Measurements from ENCODE around the gene WIPF1.

The WIPF1 gene

GRCh38 chr2:174629506-174629905 lies 31.9 kb upstream of the WIPF1 start:
- no peak overlapping the region for H3K4me3 ChIP-seq (ENCODE audit: low read depth, low read length)
- no peak for DNase-seq (ENCODE audit: low read depth)
- no peak for TF ChIP-seq CTCF (conservative IDR thresholded peaks at IDR 0.05; ENCODE audit: low read depth, low read length)

GRCh38 chr2:174628528-174629169 lies 31.0 kb upstream of the WIPF1 start:
- no peak for DNase-seq (ENCODE audit: low read depth)
- no peak overlapping the region for H3K4me3 ChIP-seq (ENCODE audit: low read depth, low read length)
- TF ChIP-seq CTCF (conservative IDR thresholded peaks at IDR 0.05; ENCODE audit: low read depth, low read length): no peak

- TF ChIP-seq CTCF (conservative IDR thresholded peaks at IDR 0.05; ENCODE audit: low read depth, low read length): no peak
- no peak for DNase-seq (ENCODE audit: low read depth)
- no peak overlapping the region for H3K4me3 ChIP-seq (ENCODE audit: low read depth, low read length)
Observed at GRCh38 chr2:174627216-174627615, 29.6 kb upstream of the WIPF1 start.

- no peak overlapping the region for H3K4me3 ChIP-seq (ENCODE audit: low read depth, low read length)
- no peak for TF ChIP-seq CTCF (conservative IDR thresholded peaks at IDR 0.05; ENCODE audit: low read depth, low read length)
- no peak for DNase-seq (ENCODE audit: low read depth)
Observed at GRCh38 chr2:174624895-174625430, 27.4 kb upstream of the WIPF1 start.

- no peak for DNase-seq (ENCODE audit: low read depth)
- no peak for TF ChIP-seq CTCF (conservative IDR thresholded peaks at IDR 0.05; ENCODE audit: low read depth, low read length)
Observed at GRCh38 chr2:174623690-174624089, 26.1 kb upstream of the WIPF1 start.

GRCh38 chr2:174623106-174623637 lies 25.6 kb upstream of the WIPF1 start:
- DNase-seq (ENCODE audit: low read depth): no peak
- TF ChIP-seq CTCF (conservative IDR thresholded peaks at IDR 0.05; ENCODE audit: low read depth, low read length): no peak
- H3K4me3 ChIP-seq (ENCODE audit: low read depth, low read length): no peak overlapping the region

More at GRCh38 chr2:174623690-174624089, 26.1 kb upstream of the WIPF1 start:
- no peak overlapping the region for H3K4me3 ChIP-seq (ENCODE audit: low read depth, low read length)

- TF ChIP-seq CTCF (conservative IDR thresholded peaks at IDR 0.05; ENCODE audit: low read depth, low read length): no peak
- no peak for DNase-seq (ENCODE audit: low read depth)
- H3K4me3 ChIP-seq (ENCODE audit: low read depth, low read length): no peak overlapping the region
Observed at GRCh38 chr2:174621323-174621722, 23.7 kb upstream of the WIPF1 start.

All from choroid plexus epithelial cell (primary cell).